Activated naive CD4-positive, alpha-beta T cell treated with anti-CD3 and anti-CD28 coated beads, Interleukin-2, amount 10 ng/mL, durations not matched to agents 5 hours and 36 hours (primary cell): ENCODE measurements around the gene SUFU. TPM values are rescaled to one million over a fixed set of nuclear protein-coding genes. Genes with fewer than 3 reads are reported as not detected.

Experiments
- total RNA-seq, 2 experiments: library from RNA; stranded (reverse); gene quantifications; one replicate each; pipeline ENCODE4 v1.2.3, GENCODE V29; 2021

Gene SUFU
- total RNA-seq: 10 to 100 TPM; 12.0 to 12.3 TPM

DNA sequence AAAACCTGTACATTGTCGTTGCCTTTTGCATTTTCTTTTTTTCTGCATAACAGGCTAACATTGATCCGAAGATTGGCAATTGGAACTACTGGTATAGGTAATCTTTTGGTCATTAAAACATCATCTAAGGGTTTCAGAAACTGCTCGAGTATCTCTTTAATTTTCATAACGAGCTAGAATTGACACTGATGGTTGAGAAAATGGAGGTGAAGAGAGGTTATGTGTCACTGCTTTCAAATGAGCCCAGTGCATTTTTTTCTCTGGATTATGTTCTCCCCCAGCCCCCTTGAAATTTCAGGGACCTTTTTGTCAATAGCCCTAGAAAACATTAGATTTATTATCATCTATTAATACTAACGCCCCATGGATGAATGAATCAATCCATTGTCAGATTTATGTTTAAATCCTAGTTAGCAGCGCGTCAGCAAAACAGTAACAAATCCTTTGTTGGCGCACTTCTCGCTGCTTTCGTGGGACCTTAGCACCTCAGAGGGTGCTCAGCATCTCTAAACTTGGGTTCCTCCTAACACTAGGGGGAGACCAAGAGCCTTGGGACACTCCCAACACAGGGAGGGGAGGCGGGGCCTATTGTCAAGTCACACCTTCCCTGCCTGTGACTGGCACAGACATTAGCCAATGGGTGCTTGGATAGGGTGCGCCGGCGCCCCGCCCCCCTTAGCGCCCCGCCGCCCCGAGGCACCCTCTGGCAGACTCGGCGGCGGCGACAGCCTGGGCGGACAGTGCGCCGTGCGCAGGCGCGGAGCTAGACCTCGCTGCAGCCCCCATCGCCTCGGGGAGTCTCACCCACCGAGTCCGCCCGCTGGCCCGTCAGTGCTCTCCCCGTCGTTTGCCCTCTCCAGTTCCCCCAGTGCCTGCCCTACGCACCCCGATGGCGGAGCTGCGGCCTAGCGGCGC is at the start of gene SUFU:
Gene SUFU (plus strand): TSS at position 709 of the 915 bp plus-strand sequence. CDS start 181 bp downstream, at position 890.

DNA sequence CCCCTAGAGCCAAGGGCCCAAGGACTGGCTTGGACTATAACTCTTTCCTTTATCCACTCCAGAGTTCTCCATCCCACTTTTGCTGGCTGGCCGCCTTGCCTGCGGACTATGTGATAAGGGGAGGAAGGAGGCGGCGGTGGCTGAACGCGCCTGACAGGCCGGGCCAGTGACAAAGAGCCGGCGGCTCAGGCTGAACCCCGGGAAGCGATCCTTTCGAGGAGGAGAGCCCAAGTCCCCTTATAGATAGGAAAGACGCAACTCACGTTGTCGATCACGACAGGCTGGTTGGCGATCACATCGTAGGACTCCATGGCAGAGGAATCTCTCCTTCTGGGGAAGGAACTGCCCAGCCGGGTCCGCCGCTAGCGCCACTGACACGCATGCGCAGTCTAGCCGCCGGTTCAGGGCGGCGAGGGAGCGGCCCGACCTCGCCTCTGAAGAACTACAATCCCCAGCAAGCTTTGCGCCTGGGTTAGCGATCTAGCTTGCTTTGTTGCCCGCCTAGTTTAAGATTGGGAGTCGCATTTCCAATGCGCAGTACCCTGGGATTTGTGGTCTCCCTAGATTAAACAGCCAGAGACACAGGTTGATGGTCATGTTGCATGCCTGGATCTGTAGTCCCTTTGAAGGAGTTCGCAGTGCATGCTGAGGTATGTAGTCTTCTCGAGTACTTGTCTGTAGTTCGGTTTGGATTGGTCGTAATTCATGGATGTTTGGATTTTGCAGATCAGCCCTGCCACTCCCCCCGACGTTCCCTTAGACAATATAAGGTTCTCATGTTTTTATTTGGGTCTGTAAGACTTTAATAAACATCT is 1.2 kb upstream of the SUFU start, which contains the start of gene ACTR1A:
Gene ACTR1A (minus strand): TSS at position 376 of the 815 bp plus-strand sequence. CDS start 65 bp downstream, at position 311.

DNA sequence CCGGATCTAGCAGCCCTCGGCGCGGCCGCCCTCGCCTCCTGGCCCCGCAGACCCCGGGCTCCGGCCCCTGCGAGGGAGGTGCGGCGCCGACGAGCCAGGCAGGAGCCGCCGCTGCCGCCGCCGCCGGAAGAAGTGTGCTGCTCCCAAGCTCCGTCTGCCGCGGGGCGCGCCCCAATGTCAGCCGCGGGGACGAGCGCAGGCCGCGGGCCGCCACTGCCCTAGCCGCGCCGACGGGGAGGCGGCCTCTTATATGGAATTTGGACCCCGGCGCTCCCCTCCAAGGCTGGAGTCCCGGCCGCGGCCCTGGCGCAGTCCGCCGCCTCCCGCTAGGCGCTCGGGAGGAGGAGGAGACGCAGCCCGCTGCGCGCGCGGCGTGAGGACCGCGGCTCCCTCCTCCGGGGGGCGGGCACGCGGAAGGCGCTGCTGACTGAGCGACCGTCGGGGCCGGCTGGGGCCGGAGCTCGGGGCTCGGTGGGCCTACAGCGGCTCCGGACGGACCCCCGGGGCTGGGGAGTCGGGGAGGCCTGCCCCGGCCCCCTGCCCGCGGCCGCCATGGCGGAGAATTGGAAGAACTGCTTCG is 140.4 kb downstream of the SUFU start, which contains the start of gene TRIM8:
Gene TRIM8 (plus strand): TSS at position 414 of the 580 bp plus-strand sequence. CDS start 139 bp downstream, at position 553.

Other genes starting within 250 kb of the SUFU start
- gene NFKB2, start 108.3 kb upstream of the SUFU start, total RNA-seq: 100 to 1,000 TPM; 118 TPM
- gene PSD, start 85.2 kb upstream of the SUFU start, total RNA-seq: 1 to 10 TPM; 2.0 to 2.5 TPM
- 10 to 100 TPM; 11.0 to 12.6 TPM for gene FBXL15, start 83.1 kb upstream of the SUFU start, total RNA-seq
- gene CUEDC2, start 71.4 kb upstream of the SUFU start, total RNA-seq: 10 to 100 TPM; 61.6 to 62.6 TPM
- under 1 TPM; 0.30 to 0.41 TPM for gene C10orf95, start 52.4 kb upstream of the SUFU start, total RNA-seq
- 10 to 100 TPM; 60.4 to 67.5 TPM for gene ACTR1A, start 1.3 kb upstream of the SUFU start, total RNA-seq
- gene TRIM8, start 140.5 kb downstream of the SUFU start, total RNA-seq: 10 to 100 TPM; 39.4 to 41.1 TPM
- 1 to 10 TPM; 2.8 to 3.2 TPM for gene ARL3, start 210.4 kb downstream of the SUFU start, total RNA-seq
- 10 to 100 TPM; 15.2 to 15.6 TPM for gene SFXN2, start 210.7 kb downstream of the SUFU start, total RNA-seq
- 10 to 100 TPM; 28.1 TPM for gene WBP1L, start 240.0 kb downstream of the SUFU start, total RNA-seq